ENCODE results near the gene SNX14.
"Not testable (repeated sequence)": the region's sequence is repeated elsewhere in the genome, so short reads cannot be mapped to it uniquely, and the experiment has no call there.

The SNX14 gene

DNA sequence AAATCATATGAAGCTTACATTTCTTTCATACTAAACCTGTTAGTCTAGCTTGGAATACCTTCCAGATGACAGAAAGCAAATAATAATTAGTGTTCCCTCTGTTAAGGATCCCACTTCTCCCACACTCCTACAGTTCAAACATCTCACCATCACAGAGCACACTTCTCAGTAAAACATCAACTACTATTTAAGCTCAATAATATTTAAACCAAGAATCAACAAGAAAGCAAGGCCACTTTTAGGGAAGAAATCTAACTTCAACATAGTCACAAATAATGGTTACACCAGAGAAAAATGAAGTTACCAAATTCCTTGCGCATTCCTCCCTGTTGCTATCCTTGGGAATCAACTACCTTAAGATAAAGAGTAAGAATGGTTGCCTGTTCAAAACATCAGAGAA lies 1.6 kb downstream of the SNX14 start:
- no peak for DNase-seq (ENCODE audit: extremely low read depth in 1 of 2, low read depth in 1 of 2)

DNA sequence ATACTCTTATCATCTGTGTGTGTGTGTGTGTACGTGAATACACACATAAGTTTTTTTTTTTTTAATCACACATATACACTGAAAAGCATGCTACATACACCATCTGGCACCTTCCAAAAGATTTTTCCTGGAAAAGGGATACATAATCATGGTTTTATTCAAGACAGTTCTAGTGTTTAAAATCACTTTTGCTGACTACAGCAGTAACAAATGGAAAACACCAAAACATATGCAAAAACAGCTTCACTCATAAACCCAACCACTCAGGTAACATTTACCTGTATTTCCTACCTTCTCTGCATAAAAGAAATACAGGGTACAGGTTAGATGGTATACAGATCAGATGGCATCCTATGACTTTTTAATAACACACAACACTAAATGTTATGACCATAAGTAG lies 2.5 kb downstream of the SNX14 start:
- DNase-seq (ENCODE audit: extremely low read depth in 1 of 2, low read depth in 1 of 2), result no peak

DNA sequence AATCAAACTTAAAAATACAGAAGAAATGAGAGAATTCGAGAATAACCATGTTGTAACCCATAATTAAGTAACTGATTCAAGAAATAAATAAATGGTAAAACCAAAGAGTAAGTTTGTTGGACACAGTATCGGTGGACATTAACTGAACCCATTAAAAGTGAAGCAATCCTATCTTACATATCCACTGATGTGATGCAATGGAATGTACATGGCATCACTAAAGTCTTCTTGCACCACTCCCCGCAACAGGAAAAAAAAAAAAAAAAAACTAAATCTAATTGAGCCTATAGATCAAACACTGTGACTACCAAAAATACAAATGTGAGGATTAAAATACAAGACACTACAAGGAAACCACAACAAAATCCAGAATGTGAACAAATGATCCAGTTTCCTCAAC lies 7.9 kb downstream of the SNX14 start:
- DNase-seq (ENCODE audit: extremely low read depth in 1 of 2, low read depth in 1 of 2), result no peak

DNA sequence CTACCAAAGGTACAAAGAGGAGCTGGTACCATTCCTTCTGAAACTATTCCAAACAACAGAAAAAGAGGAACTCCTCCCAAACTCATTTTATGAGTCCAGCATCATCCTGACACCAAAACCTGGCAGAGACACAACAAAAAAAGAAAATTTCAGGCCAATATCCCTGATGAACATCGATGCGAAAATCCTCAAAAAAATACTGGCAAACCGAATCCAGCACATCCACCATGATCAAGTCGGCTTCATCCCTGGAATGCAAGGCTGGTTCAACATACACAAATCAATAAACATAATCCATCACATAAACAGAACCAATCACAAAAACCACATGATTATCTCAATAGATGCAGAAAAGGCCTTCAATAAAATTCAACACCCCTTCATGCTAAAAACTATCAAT lies 10.8 kb downstream of the SNX14 start:
- not testable (repeated sequence) for DNase-seq (ENCODE audit: extremely low read depth in 1 of 2, low read depth in 1 of 2)

DNA sequence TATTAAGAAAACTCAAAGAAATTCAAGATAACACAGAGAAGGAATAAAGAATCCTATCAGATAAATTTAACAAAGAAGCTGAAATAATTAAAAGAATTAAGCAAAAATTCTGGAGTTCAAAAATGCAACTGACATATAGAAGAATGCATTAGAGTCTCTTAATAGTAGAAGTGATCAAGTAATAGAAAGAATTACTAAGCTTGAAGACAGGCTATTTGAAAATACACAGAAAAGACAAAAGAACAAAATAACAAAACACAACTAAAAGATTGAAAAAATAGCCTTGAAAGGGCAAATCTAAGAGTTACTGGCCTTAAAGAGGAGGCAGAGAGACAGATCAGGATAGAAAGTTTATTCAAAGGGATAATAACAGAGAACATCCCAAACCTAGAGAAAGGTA lies 12.1 kb downstream of the SNX14 start:
- no peak for DNase-seq (ENCODE audit: extremely low read depth in 1 of 2, low read depth in 1 of 2)

DNA sequence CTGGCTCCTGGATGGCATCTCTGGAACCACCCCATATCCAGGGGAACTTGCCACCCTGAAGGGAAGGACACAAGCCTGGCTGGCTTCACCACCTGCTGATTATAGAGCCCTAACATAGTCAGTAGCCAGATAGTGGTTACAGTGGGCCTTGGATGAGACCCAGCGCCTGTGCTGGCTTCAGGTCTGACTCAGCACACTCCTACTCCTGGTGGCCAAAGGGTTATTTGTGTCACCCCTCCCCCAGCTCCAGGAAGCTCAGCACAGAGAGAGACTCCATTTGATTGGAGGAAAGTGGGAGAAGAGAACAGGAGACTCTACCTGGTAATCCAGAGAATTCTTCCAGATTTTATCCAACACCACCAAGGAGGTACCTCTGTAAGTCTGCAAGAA lies 12.8 kb downstream of the SNX14 start:
- DNase-seq (ENCODE audit: extremely low read depth in 1 of 2, low read depth in 1 of 2), result no peak

DNA sequence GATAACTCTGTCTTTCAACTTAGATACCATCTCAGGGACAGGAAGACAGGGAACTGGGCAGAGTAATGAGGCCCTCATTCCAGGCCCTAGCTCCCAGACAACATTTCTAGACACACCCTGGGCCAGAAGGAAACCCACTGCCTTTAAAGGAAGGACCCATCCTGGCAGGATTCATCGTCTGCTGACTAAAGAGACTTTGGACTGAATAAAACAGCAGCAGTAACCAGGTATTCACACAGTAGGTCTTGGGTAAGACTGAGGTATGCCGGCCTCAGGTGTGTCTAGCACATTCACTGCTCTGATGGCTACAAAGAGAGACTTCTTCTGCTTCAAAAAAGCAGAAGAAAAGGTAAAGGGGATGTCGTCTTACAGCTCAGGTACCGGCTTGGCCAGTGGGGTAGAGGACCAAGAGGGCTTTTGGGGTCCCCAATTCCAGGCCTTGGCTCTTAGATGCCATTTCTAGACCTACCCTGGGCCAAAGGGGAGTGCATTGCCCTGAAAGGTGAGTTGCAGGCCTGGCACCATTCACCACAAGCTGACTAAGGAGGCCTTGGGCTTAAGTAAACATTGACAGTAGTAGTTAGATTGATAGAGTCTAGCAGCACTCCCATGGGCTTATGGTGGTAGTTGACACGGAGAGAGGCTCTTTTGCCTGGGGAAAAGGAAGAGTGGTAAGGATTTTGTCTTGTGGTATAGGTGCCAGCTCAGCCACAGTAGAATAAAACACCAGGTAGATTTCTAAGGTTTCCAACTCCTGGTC lies 13.4 kb downstream of the SNX14 start:
- no peak for DNase-seq (ENCODE audit: extremely low read depth in 1 of 2, low read depth in 1 of 2)

DNA sequence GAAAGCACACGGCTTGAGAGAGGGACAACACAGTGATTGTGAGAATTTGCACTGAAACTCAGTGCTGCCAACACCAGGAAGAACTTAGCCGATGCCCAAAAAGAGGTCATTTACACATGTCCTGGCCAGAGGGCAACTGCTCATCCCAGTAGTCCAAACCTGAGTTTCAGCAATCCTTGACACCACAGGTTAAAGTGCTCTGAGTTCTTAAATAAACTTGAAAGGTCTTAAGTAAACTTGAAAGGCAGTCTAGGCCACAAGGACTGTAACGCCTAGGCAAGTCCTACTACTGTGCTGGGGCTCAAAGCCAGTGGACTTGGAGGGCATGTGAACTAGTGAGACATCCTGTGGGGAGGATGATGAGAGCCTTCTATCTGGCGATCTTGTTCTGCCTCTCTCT lies 14.1 kb downstream of the SNX14 start:
- DNase-seq (ENCODE audit: extremely low read depth in 1 of 2, low read depth in 1 of 2), result no peak

DNA sequence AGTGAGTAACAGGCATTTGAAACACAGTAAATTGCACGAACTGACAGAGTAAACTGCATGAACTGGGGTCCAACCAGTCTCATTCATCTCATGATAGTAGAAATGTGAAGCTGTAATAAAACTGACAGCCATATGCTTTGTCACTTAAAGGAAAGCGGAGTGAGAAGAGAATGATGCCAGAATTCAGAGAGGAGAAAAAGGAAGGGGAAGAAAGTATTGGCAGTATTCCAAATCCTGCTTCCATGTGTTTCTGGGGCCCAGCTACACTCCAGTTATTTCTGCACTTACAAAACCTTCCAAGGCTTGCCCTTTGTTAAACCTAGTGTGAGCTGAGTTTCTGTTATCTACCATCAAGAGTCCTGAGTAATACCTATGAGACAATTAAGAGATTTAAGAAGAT lies 17.2 kb downstream of the SNX14 start:
- DNase-seq (ENCODE audit: extremely low read depth in 1 of 2, low read depth in 1 of 2), result no peak

DNA sequence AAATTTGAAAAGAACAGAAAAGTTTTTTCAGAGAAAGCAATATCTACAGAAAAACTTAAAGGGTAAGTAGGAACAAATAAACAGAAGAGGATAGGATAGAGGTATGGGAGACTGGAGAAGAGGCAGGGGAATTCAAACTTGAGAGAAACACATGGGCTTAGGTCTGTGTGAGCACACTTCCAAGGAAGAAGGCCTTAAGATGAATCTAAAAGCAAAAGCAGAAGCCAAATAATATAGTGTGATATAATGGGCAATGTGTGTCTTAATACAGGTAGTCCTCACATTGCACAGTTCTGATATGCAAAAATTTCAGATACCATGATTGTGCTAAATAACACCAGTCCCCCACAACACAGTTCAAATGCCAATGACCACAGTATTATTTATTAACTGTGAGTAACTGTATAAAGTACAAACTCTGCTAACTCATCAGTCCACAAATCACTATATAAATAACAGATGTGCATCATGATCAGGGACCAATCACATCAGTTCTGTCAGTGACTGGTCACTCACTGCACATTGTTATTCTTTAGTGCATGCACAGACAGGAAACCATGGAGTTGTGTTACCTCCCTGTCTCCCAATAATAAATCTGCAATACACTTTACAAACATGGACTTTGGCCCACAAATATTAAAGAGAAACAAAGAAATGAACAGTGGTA lies 18.6 kb downstream of the SNX14 start:
- no peak for DNase-seq (ENCODE audit: extremely low read depth in 1 of 2, low read depth in 1 of 2)

DNA sequence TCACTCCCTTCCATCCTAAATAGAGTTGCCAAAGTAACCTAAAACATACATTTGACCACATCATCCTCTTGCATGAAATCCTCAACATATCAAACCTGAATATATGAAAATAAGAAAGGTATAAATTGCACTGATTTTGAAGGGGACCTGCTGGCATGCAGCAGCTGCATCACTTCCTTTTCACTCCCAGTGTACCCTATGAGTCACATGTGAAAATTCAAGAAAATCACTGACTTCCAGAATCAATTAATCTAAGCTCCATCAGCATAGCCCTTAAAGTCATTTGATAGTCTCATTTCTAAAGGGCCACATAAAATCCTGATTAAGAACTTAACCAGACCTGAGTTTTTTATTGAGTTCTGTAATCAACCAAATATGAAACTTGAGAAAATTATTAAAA lies 24.3 kb downstream of the SNX14 start:
- DNase-seq (ENCODE audit: extremely low read depth in 1 of 2, low read depth in 1 of 2), result no peak

DNA sequence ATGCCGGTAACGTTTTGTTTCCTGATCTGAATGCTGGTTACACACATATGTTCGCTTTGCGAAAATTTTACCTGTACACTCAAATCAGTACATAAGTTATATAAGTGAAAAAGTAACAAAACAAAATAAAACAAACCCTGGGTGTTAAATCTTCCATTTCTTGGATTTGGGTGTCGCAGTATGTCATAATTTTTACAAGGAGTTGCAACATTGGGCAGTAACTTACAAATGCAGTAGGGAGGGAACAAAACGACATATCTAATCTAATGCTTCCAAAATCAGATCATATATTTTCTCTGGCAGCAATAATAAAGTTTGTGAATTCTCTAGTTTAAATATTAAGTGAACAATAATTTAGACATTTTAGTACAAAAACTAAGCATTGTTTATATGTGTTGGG lies 25.2 kb downstream of the SNX14 start:
- DNase-seq (ENCODE audit: extremely low read depth in 1 of 2, low read depth in 1 of 2), result no peak

DNA sequence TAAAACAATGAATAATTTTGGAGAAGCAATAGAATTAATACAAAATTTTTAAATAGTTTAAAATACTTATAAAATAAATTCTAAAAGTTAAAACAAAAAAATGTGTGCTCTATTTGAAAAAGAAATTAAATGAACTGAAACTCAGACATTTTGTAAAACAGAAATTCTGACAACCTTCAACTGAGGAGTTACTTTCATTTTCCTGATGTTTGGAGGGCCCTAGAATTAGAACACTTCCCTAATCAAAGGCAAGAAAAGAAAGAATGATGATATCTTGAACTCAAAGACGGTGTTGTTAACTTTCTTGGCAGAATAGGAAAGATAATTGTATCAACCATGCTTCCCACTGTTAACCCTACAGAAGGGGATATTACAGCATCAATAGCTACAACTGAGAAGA lies 27.9 kb downstream of the SNX14 start:
- DNase-seq (ENCODE audit: extremely low read depth in 1 of 2, low read depth in 1 of 2), result no peak

DNA sequence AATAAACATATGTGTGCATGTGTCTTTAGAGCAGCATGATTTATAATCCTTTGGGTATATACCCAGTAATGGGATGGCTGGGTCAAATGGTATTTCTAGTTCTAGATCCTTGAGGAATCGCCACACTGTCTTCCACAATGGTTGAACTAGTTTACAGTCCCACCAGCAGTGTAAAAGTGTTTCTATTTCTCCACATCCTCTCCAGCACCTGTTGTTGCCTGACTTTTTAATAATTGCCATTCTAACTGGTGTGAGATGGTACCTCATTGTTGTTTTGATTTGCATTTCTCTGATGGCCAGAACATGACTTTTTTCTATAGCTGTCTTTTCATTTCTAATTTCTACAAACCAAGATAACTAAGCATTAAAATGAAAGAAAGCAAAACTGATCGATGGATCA lies 29.4 kb downstream of the SNX14 start:
- not testable (repeated sequence) for DNase-seq (ENCODE audit: extremely low read depth in 1 of 2, low read depth in 1 of 2)

DNA sequence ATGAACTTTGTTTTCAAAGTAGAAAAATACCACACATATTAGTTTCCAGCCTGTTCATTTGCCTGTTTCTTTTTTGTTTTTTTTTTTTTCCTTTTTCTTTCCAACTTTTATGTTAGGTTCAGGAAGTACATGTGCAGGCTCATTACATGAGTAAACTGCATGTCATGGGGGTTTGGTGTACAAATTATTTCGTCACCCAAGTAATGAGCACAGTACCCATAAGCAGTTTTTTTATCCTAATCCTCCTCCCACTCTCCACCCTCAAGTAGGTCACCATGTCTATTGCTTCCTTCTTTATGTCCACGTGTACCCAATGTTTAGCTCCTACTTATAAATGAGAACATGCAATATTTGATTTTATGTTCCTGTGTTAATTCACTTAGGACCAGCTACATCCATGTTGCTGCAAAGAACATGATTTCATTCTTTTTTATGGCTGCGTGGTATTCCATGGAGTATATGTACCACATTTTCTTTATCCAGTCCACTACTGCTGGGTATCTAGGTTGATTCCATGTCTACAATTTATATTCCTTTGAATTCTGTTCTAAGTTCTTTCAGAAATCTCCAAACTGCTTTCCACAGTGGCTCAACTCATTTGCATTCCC lies 31.8 kb downstream of the SNX14 start:
- DNase-seq (ENCODE audit: extremely low read depth in 1 of 2, low read depth in 1 of 2), result no peak

DNA sequence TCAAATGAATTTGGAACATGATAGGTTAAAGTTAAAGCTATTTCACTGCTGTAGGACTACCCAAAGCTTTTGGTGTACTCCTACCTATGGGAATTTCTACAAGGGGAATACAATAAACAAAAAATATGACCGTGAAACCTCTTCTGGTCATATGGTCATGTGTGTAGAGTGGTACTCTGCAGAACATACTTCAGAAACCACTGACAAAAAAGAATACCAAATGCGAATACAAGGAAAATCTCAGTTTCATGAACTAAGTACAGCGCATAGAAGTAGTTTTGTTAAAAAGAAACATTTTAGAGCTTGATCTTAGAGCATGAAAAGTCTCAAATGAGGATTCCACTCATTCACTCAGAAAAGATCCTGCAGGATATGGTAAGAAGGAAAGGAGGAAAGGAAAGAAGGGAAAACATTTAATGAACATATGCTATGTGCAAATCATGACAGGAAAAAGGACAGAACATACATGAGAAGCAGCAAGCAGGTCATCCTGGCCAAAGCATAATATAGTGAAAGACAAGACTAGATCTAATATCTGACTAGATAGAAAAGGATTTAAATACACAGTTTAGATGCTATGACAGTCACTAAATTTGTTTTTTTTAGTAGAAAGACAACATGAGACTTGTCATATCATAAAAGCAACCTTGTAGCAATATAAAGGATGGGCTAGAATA lies 36.5 kb downstream of the SNX14 start:
- no peak for DNase-seq (ENCODE audit: extremely low read depth in 1 of 2, low read depth in 1 of 2)

DNA sequence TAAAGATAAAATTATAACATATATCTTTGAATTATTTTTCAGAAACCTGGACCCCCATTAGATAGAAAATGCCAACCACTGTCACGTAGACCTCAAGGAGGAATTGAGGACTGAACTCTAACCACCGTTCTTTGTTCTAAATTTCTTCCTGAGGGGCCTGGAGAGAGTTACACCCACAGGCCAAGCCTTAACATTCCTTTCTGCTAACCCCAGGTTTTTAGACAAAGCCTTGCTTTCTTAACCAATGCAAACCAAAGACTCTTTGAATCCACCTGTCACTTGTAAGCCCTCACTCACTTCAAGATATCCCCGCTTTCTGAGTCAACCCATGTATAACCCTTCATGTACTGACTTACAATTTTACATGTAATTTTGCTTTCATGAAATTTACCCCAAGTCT lies 41.0 kb downstream of the SNX14 start:
- no peak for DNase-seq (ENCODE audit: extremely low read depth in 1 of 2, low read depth in 1 of 2)

DNA sequence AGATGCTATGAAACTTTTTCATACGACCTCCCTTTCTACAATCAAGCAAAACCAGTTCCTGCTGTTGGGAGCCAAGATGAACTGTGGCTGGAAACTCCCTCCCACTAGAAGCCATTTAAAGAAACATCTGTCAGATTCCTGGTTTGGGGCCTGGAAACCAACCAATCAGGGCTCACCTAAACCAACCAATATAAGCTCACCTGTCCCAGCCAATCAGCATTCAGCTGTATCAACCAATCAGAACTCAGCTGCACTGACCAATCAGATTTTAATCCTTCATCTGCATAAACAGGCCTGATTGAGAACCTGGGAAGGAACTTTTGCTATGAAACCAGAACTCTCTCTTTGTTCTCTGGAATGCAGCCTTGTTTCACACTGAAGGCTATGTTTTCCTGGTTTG lies 42.4 kb downstream of the SNX14 start:
- DNase-seq (ENCODE audit: extremely low read depth in 1 of 2, low read depth in 1 of 2), result no peak

DNA sequence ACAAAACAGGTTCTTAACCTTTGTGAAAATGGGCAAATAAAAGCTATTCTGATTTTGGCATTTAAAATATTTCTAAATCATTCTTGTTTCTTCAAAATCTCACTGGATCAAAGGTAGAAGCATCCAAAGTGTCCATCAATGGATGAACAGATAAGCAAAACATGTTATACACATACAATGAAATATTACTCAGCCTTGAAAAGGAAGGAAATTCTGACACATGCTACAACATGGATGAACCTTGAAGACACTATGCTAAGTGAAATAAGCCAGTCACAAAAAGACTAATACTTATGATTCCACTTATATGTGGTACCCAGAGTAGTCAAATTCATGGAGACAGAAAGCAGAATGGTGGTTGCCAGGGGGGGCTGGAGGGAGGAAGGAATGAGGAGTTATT lies 45.9 kb downstream of the SNX14 start:
- DNase-seq (ENCODE audit: extremely low read depth in 1 of 2, low read depth in 1 of 2), result no peak

DNA sequence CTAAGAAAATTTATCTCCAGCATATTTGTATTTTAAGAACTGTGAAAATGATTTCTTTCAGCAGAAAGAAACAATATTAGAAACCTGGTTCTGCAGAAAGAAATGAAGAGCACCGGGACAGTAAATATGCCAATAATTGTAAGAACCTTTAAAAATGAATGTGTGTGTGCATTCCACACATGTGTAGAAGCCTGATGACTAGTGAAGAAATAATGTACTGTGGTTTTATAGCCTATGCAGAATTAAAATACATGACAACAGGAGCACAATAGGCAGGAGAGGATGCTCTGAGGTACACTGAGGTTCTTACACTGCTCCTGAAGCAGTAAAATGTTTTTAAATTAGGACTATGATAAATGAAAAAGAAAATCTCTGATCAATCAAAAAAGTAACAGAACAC lies 48.9 kb downstream of the SNX14 start:
- DNase-seq (ENCODE audit: extremely low read depth in 1 of 2, low read depth in 1 of 2), result no peak

DNA sequence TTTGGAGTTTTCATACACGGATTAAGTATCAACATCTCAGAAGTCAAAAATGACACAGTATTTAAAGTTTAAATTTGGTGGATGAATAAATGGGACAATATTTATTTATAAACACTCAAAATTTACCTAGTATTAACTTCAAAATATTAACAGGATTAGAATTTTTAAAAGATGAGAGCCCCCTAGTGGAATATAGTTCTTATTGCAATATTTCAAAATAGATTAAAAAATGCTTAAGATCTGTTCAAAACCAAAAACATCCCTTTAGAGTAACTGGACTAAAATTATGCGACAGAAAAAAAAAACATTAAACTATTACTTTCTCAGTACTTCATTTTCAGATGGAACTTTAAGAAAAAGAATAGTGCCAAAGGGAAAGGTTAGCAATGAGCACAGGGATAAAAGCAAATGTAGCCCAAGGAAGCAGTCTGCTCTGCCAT lies 56.6 kb downstream of the SNX14 start:
- DNase-seq (ENCODE audit: extremely low read depth in 1 of 2, low read depth in 1 of 2), result no peak

DNA sequence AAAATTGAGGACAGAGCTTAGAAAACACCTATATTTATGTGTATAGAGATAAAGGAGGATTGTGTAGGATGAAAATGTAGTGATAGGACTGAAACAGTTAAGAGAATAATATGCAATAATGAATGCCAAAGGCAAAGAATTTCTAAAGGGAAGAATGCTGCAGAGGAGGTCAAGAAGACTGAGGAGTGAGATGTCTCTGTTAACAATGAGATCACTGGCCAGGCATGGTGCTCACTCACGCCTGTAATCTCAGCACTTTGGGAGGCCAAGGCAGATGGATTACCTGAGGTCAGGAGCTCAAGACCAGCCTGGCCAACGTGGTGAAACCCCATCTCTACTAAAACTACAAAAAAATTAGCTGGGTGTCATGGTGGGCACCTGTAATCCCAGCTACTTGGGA lies 69.4 kb downstream of the SNX14 start:
- not testable (repeated sequence) for DNase-seq (ENCODE audit: extremely low read depth in 1 of 2, low read depth in 1 of 2)
